Endodermal cell (in vitro differentiated cells): ENCODE results near the gene GPD2. TPM values are rescaled to one million over a fixed set of nuclear protein-coding genes. Genes with fewer than 3 reads are reported as not detected.

Experiments used
- DNase-seq: peaks from one replicate; pipeline ENCODE4 v3.0.0-alpha.2; 2017
- H3K27ac ChIP-seq: 2 replicates; pipeline ENCODE4 v1.5.1; 2013; ENCODE audit warnings: mild to moderate bottlenecking, low read depth, low read length, moderate library complexity
- H3K27me3 ChIP-seq: 2 replicates; pipeline ENCODE4 v1.6.1; 2013; ENCODE audit warnings: mild to moderate bottlenecking, low read length, moderate library complexity; ENCODE audit not compliant: insufficient read depth, control insufficient read depth, poor library complexity, severe bottlenecking
- H3K36me3 ChIP-seq: 2 replicates; pipeline ENCODE4 v1.7.0; 2013; ENCODE audit warnings: mild to moderate bottlenecking, low read length, moderate library complexity; ENCODE audit not compliant: control insufficient read depth, insufficient read depth
- H3K4me1 ChIP-seq: one replicate; pipeline ENCODE4 v1.7.0; 2013; ENCODE audit warnings: low read length; ENCODE audit not compliant: control insufficient read depth, insufficient read depth
- H3K4me3 ChIP-seq: 2 replicates; pipeline ENCODE4 v1.5.1; 2013; ENCODE audit warnings: mild to moderate bottlenecking, low read length, moderate library complexity
- H3K9ac ChIP-seq: 2 replicates; pipeline ENCODE4 v1.6.1; 2013; ENCODE audit warnings: mild to moderate bottlenecking, low read length, moderate library complexity; ENCODE audit not compliant: poor library complexity, severe bottlenecking; ENCODE audit errors: extremely low read depth
- H3K9me3 ChIP-seq: 2 replicates; pipeline ENCODE4 v1.6.1; 2013; ENCODE audit warnings: mild to moderate bottlenecking, low read length, moderate library complexity; ENCODE audit not compliant: control insufficient read depth
- H3K27ac Mint-ChIP-seq: 2 replicates; pipeline ENCODE4 v1.8.0; 2020; ENCODE audit warnings: mixed read lengths
- H3K27me3 Mint-ChIP-seq: 2 replicates; pipeline ENCODE4 v1.8.0; 2021; ENCODE audit warnings: mild to moderate bottlenecking, mixed read lengths; ENCODE audit not compliant: insufficient read depth
- H3K36me3 Mint-ChIP-seq: 2 replicates; pipeline ENCODE4 v1.8.0; 2020; ENCODE audit warnings: low read depth, mixed read lengths
- H3K4me1 Mint-ChIP-seq: 2 replicates; pipeline ENCODE4 v1.8.0; 2020; ENCODE audit warnings: mixed read lengths
- H3K4me3 Mint-ChIP-seq: 2 replicates; pipeline ENCODE4 v1.8.0; 2020; ENCODE audit warnings: mild to moderate bottlenecking, moderate library complexity, mixed read lengths
- H3K9me3 Mint-ChIP-seq: 2 replicates; pipeline ENCODE4 v1.8.0; 2020; ENCODE audit warnings: mild to moderate bottlenecking, mixed read lengths
- WGBS, 2 experiments: methylation state at CpG; one replicate each; pipeline versions ENCODE4 v1.1.5 to v1.1.7; 2013; ENCODE audit warnings: missing lambda C conversion rate in 2 of 2, mixed read lengths in 1 of 2; ENCODE audit not compliant: insufficient coverage in 1 of 2, insufficient read length in 1 of 2; 5-methylcytosine and 5-hydroxymethylcytosine counted together
- total RNA-seq, 2 donors: library from RNA; stranded (reverse); fragmentation: NEBNext Ultra II Directional in 1 of 2; extraction: Animal tissue kit (Norgen Biotek cat#: 25700) in 1 of 2; gene quantifications; 2 replicates in 1 of 2; 3 replicates in 1 of 2; pipeline ENCODE4 v1.2.1, GENCODE V29; 2021
- TF ChIP-seq, protein P1 (sequence below): fragments of 200-600 bp; sonication (generic); conservative IDR thresholded peaks from 2 replicates; pipeline ENCODE4 v1.5.0; 2021; ENCODE audit warnings: antibody characterized with exemption, mild to moderate bottlenecking

GPD2 gene
- total RNA-seq, 2 donors from 2014 or later: 51.7 to 64.6 TPM

DNA sequence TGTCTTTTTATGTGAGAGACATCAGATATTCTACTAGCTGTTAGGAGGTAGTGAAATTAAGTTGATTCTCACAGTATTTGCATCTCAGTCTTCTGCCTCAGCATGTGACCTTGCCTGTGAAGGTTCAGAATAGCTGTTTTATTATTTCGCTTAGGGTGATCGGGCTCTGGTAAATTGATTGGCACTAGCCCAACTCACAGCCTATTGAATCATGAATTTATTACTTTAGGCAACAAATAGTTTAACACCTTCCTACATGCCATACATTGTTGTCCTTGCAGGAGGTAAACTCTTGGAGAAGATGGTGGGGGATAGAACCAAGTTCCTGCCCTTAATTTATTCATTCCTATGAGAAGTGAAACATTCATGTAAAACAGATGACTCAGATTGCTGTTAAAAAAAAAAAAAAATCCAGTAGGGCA, 101.9 kb downstream of the GPD2 start:
- Mint-ChIP-seq H3K4me1 (peaks cover 11% of the 10 kb centered on the region), H3K36me3 (peaks cover 19% of the 10 kb centered on the region), H3K27ac (no peak overlapping the region), H3K27me3 (no peaks in the 10 kb centered on the region), H3K9me3 (peaks cover 13% of the 10 kb centered on the region), H3K4me3 (no peak overlapping the region)
- Histone ChIP-seq H3K4me1 (peaks cover 5% of the 10 kb centered on the region), H3K36me3 (peaks cover 4% of the 10 kb centered on the region), H3K9ac (no peak overlapping the region), H3K4me3 (no peak overlapping the region), H3K27me3 (no peaks in the 10 kb centered on the region), H3K27ac (no peak overlapping the region), H3K9me3 (peaks cover 18% of the 10 kb centered on the region)
- 100% methylated on average over 1 to 2 of the region's 2 CpGs for WGBS, 2 experiments
- DNase-seq: no peak
- TF ChIP-seq, protein P1, sequence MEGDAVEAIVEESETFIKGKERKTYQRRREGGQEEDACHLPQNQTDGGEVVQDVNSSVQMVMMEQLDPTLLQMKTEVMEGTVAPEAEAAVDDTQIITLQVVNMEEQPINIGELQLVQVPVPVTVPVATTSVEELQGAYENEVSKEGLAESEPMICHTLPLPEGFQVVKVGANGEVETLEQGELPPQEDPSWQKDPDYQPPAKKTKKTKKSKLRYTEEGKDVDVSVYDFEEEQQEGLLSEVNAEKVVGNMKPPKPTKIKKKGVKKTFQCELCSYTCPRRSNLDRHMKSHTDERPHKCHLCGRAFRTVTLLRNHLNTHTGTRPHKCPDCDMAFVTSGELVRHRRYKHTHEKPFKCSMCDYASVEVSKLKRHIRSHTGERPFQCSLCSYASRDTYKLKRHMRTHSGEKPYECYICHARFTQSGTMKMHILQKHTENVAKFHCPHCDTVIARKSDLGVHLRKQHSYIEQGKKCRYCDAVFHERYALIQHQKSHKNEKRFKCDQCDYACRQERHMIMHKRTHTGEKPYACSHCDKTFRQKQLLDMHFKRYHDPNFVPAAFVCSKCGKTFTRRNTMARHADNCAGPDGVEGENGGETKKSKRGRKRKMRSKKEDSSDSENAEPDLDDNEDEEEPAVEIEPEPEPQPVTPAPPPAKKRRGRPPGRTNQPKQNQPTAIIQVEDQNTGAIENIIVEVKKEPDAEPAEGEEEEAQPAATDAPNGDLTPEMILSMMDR: no peak

DNA sequence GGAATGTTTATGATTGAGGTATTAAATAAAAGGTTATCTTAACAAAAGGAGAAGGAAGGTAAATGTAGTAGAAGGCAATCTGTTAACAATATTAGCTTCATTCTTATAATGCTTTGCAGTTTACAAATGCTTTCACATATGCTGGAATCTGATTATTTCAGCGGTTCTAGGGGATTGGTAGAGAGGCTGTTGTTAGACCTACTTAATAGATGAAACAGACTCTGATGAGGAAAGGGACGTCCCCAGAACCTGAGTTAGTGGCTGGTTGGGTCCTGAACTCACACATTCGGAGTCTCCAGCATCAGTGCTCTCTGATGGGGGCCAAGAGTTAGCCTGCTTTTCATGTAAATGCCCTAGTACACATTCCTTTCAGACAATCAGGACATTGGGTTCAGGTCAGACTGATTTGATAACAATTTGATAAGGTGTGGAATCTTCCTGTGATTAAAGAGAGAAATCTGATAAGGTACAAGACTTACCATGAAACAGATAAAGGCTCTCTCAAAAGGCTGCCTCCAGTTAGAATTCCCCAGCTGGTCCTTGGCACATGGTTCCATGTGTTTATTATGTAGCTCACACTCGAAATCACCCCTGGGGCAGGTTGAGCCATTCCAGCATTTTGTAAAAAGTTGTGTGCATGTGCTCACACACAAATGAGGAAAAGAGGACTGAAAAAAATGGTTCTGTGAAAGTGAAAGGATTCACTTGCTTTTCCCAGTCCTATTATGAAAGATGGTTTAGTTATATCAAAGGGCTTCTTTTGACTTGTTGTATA, 103.1 kb downstream of the GPD2 start:
- Histone ChIP-seq H3K4me1 (peaks cover 5% of the 10 kb centered on the region), H3K9me3 (peaks cover 16% of the 10 kb centered on the region), H3K27ac (no peak overlapping the region), H3K27me3 (no peaks in the 10 kb centered on the region), H3K36me3 (peaks cover 8% of the 10 kb centered on the region), H3K4me3 (no peak overlapping the region), H3K9ac (no peak overlapping the region)
- Mint-ChIP-seq H3K27ac (no peak overlapping the region), H3K27me3 (no peaks in the 10 kb centered on the region), H3K4me3 (no peak overlapping the region), H3K36me3 (peaks cover 18% of the 10 kb centered on the region), H3K9me3 (peaks cover 4% of the 10 kb centered on the region), H3K4me1 (peaks cover 11% of the 10 kb centered on the region)
- 86 to 100% methylated on average over 1 to 4 of the region's 4 CpGs for WGBS, 2 experiments
- TF ChIP-seq, protein P1: no peak
- no peak for DNase-seq

DNA sequence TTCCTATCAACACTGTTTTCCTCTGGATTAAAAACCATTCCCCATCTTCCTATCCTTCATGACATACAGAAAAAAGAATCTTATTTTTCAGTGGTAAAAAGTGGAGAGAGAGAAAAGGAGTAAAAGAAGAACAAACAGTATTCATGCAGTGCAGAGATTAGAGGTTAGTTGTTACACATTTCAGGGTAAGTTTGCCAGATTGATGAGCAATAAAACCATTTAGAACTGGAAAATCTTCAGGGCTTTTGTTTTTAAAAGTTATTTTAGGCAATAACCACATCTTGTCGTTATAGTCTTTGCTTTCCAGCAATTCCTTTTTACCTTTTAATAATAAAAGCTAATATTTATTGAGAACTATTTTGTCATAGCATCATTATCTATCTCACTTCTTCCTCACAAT, 104.5 kb downstream of the GPD2 start:
- Histone ChIP-seq H3K27ac (no peak overlapping the region), H3K4me1 (peaks cover 5% of the 10 kb centered on the region), H3K27me3 (no peaks in the 10 kb centered on the region), H3K9ac (no peak overlapping the region), H3K9me3 (peaks cover 17% of the 10 kb centered on the region), H3K36me3 (peaks cover 8% of the 10 kb centered on the region), H3K4me3 (no peak overlapping the region)
- DNase-seq: no peak
- Mint-ChIP-seq H3K4me3 (no peak overlapping the region), H3K4me1 (peaks cover 11% of the 10 kb centered on the region), H3K27ac (no peak overlapping the region), H3K9me3 (peaks cover 3% of the 10 kb centered on the region), H3K36me3 (peaks cover 17% of the 10 kb centered on the region), H3K27me3 (no peaks in the 10 kb centered on the region)
- 90% methylated on average over 1 of the region's 1 CpG; no CpG with 5 or more reads in 1 of the 2 experiments for WGBS, 2 experiments
- TF ChIP-seq, protein P1: no peak
